Raji (cell line): ENCODE results near the gene RAPGEF5.

Experiments
- POLR2A ChIP-seq: IDR thresholded peaks from 2 replicates; pipeline ENCODE4 v1.6.1; 2011; ENCODE audit warnings: low read depth, low read length, control low read depth; ENCODE audit not compliant: insufficient read depth

The RAPGEF5 gene

DNA sequence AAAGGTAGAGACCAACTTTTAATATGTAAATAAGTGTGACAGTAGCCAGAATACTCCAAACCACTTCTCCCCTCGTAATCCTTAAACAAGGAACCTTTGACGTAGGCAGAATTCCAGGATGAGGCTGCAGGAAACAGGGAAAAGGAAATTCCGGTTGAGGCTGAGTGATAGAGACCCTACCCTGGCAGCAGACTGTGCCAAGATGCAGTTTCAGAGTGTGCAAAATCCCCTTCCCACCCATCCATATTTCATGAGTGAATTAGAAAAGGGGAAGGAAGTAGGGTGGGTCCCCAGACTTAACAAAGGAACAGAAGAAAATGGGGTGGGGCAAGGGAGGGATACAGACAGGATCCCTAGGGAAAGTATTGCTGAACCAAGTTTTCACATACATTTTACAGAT lies 143.0 kb downstream of the RAPGEF5 start:
- no peak for TF ChIP-seq POLR2A

DNA sequence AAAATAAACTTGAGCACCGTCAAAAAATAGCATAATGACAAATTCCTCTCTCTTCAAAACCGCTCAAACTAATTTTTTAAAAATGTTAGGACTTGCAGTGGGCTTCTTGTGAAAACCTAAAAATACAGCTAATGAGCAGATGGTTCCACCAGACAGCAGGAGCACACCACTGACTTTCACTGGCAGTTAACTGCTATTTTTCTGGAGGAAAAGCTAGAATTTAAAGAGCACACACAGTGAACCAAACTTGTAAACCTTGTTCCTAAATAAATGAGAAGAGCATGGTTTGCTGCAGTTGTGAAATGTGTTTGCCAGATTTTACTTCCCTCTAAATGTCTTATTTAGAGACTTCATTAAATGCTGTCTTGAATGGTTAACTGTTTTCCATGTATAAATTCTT lies 143.9 kb downstream of the RAPGEF5 start:
- TF ChIP-seq POLR2A = no peak

- no peak for TF ChIP-seq POLR2A
Observed at GRCh38 chr7:22210967-22211366, 146.0 kb downstream of the RAPGEF5 start.

GRCh38 chr7:22210355-22210754 lies 146.6 kb downstream of the RAPGEF5 start:
- no peak for TF ChIP-seq POLR2A

- TF ChIP-seq POLR2A = no peak
Observed at GRCh38 chr7:22208799-22209198, 148.2 kb downstream of the RAPGEF5 start.

DNA sequence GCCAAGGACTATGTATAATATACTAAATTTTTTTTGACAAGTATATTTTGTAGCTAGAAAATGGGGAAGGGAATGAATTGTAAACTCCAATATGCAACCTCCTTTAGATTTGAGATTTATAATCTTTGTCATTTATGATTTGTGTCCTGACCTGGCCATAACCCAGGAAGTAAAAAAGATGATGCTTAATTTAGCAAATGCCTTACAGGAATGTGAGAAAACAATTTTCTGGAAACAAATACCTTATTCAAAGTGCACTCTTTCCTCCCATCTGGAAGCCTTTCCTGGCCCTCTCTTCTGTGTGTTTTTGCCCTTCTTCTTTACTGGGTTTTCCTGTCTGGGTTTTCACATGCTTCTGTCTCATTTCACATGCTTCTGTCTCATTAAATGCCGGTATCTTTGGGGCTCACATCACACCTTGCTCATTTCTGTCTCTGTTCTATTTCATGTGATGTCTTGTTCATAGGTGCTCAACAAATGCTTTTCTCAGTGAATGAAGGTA lies 149.2 kb downstream of the RAPGEF5 start:
- TF ChIP-seq POLR2A = no peak

GRCh38 chr7:22205631-22206030 lies 151.3 kb downstream of the RAPGEF5 start:
- no peak for TF ChIP-seq POLR2A

DNA sequence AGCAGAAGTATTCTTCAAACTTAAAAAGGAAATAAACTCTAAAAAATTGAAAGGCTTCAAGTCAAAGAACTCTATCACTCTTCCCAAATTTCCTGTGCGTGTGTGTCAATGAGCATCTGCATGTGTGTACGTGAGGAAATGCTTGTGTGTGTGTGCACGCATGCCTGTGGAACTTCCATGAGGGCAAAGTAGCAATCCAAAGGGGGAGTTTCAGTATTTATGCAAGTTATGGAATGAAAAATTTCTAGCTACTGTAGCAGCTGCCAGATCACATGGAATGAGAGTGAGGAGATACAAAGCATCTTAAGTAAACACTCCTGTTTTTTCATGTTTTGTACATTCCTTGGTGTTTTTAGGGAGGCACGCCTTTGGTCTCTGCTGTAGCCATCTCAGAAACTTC lies 152.6 kb downstream of the RAPGEF5 start:
- no peak for TF ChIP-seq POLR2A

DNA sequence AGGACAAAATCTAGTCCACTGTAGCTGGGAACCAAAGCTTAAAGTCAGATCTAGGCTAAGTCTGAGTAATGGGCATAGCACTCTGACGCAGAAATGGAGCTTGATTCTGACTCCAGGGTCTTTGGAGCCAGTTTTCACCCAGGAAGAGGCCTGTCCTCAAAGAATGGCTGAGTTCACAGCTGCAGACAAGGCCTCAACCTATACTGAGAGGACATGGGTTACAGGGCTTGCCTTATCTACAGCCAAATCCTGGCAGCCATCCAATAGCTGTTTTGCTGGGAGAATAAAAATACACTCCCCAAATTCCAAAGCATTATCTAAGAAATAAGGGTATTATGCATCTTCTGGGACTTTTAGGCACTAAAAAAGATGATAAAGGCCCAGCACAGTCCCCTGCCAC lies 154.8 kb downstream of the RAPGEF5 start:
- TF ChIP-seq POLR2A = no peak

DNA sequence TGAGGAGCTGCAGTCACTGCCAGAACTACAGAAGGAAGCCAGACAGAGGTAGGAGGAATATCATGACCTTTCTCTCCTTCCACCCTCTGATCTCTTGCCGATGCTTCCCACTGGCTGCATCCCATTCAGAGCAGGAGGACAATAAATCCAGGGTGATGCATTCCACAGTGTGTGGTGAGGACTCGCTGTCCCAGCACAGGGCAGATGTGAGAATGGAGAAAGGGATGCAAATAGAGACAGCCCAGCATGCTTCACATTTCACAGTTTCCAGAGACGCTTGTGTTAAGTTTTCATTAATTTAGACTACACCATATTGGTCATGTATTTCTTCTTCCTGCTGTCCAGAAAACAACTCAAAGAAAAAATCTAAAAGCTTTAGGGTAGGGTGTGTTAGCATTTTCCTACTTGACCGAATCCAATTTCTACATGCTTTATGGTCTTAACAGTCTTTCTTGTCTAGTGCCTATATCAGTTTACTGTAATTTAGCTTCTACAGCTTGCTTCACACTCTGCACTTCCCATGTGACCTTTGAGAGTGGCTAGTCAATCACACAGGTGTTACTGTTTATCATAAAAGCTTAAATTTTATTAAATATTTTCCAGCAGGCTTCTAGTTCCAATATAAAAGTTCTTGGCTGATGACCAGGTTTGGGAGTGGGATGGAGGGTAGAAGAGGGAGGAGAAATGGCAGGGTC lies 155.6 kb downstream of the RAPGEF5 start:
- TF ChIP-seq POLR2A = no peak

DNA sequence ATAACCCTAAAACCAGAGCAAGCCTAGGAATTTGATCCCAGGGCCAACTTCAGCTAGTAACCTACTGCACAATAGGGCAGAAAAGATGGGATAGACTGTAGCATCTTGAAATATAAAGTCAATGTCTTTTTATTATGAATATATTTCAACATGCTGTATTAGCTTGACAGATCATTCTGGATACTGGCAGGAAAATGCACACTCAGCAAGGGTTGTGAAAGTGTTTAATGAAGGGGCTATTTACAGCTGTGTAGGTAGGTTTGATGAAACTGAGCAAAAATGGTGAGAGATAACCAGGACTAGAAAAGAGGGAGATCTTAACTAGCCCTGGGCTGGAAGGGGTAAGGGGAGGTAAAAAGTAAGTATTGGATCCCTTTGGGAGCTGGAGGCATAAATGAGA lies 156.2 kb downstream of the RAPGEF5 start:
- TF ChIP-seq POLR2A = no peak

- no peak for TF ChIP-seq POLR2A
Observed at GRCh38 chr7:22200238-22200637, 156.7 kb downstream of the RAPGEF5 start.

DNA sequence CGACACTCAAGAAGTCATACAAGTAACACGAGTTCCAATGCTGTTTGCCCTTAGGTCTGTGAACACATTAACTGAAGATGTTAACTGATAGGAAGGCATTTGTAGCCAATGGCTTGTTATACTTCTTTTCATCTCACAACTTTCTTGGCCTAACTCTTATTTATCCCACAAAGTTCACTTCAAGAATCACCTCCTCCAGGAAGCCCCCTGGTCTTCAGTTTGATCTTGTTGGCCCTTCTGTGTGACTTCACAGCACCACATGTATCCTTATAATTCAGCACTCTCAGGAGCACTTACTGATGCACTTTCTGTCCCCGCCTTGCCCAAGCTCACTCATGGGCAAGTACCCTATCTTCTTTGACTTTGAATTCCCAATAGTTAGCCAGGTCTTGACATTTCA lies 159.6 kb downstream of the RAPGEF5 start:
- no peak for TF ChIP-seq POLR2A

- no peak for TF ChIP-seq POLR2A
Observed at GRCh38 chr7:22196429-22196828, 160.5 kb downstream of the RAPGEF5 start.

DNA sequence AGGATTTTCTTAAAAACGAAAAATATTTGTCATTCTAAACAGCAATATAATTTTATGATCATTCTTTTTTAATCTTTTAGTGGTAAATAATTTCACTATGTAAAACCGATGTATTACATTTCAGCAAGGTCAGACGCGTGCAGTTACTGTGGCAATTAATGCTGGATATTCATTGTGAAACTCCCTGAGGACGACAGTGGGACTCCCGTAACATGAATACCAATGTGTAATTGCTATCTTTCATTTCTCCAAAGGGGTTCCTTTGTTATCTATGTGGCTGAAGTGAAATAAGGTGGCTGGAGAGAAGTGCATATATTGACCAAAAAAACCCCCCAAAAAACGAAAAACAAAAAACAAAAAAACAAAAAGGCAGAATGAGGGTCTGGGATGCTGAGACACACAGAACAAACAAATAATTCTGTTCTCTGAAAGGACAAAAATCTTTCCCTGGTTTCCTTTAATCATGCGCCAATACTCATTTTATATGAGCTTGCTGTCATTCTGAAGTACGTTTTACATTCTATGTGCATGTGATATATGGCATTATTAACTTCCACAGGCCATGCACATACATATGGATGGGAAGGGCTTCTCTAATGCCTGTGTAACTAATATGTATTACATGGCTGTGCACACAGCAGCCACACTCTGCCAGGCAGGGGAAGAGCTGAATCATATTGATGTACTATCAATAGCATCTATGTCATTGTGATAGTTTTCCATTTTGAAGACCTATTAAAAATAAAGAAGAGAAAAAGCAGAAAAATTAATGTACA lies 161.4 kb downstream of the RAPGEF5 start:
- TF ChIP-seq POLR2A = no peak

DNA sequence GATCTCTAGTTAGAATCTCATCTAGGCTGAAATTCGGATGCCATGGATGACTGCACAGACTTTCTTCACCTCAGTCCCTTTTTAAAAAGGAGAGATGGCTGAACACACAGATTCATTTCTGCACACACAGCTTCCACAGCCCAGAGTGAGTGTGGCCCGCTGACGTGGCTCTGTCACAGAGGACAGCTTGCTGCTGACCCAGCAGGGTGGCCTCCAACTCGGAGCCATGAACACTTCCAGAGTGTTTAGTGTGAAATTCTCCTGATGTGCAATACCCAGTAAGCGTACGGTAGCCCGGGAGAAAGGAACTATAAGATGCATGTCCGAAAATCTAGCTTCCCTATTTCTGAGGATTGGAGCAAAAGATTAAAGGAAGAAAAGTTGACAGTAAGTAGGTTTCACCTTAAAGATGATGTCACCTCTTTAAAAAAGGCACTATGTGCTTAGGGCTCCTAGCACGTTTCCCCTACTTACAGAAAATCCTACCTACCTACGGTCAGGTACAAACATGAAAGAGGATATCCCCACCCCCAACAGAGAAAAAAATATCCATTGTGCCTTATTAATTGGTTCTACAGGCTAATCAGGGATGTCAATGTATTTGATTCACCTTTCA lies 162.2 kb downstream of the RAPGEF5 start:
- TF ChIP-seq POLR2A = no peak

GRCh38 chr7:22193450-22193983 lies 163.4 kb downstream of the RAPGEF5 start:
- no peak for TF ChIP-seq POLR2A
